Gastrocnemius medialis (tissue), 4 donors: ENCODE data around the gene CLCN6. TPM values are rescaled to one million over a fixed set of nuclear protein-coding genes. Genes with fewer than 3 reads are reported as not detected.

ENCODE experiments used
- ATAC-seq, 2 donors: fragments of 150-250 bp; one replicate each; pipeline ENCODE4 v1.9.1; 2016
- DNase-seq, 2 donors: peaks; one replicate each; pipeline ENCODE4 v3.0.0-alpha.2; 2019
- H3K27ac ChIP-seq, 4 donors: fragments of 200-600 bp; sonication (generic); 1 replicate in 1 of 4; 2 replicates in 3 of 4; pipeline ENCODE4 v1.5.1; 2016 to 2018; ENCODE audit warnings: mild to moderate bottlenecking in 2 of 4, moderate library complexity in 1 of 4
- H3K27me3 ChIP-seq, 3 donors: fragments of 200-600 bp; sonication (generic) in 2 of 3; 1 replicate in 1 of 3; 2 replicates in 2 of 3; pipeline versions ENCODE4 v1.5.1 to v1.6.0; 2016 to 2019; ENCODE audit warnings: mild to moderate bottlenecking in 1 of 3, moderate library complexity in 1 of 3
- H3K36me3 ChIP-seq, 2 donors: fragments of 200-600 bp; sonication (generic) in 1 of 2; one replicate each; pipeline ENCODE4 v1.5.1; 2017 to 2018
- H3K4me1 ChIP-seq, 2 donors: fragments of 200-600 bp; sonication (generic) in 1 of 2; one replicate each; pipeline ENCODE4 v1.5.1; 2016 to 2017; ENCODE audit warnings: mild to moderate bottlenecking in 2 of 2
- H3K4me3 ChIP-seq, 4 donors: fragments of 200-600 bp; sonication (generic) in 3 of 4; 1 replicate in 1 of 4; 2 replicates in 3 of 4; pipeline ENCODE4 v1.5.1; 2016 to 2019; ENCODE audit warnings: mild to moderate bottlenecking in 2 of 4
- H3K9me3 ChIP-seq, 3 donors: fragments of 200-600 bp; sonication (generic) in 2 of 3; 1 replicate in 1 of 3; 2 replicates in 2 of 3; pipeline ENCODE4 v1.5.1; 2016 to 2019
- POLR2A ChIP-seq, 2 donors: fragments of 450-650 bp; IDR thresholded peaks; one replicate each; pipeline ENCODE4 v1.6.1; 2017; ENCODE audit warnings: antibody characterized with exemption in 2 of 2, mild to moderate bottlenecking in 2 of 2, moderate library complexity in 2 of 2
- in situ Hi-C, 4 donors: fragments of 200-750 bp; cut with MboI; loops; one replicate each; pipeline versions ENCODE4 v1.15.0 to v1.8.0; 2017; ENCODE audit warnings: low sequenced_read_pairs in 4 of 4
- intact Hi-C: fragments of 100-400 bp; cut with DNase I; formaldehyde crosslinking; loops from one replicate; pipeline ENCODE4 v1.15.1; 2023; ENCODE audit warnings: low total_unique reads
- total RNA-seq, 4 donors: library from RNA; depleted of rRNA; stranded (reverse); fragments of >200 nt; gene quantifications; one replicate each; pipeline versions ENCODE4 v1.1.0 to v1.2.3, GENCODE V29; 2016
- TF ChIP-seq, protein P1 (sequence below), 5 experiments: fragments of 450-650 bp in 3 of 5; fragments of 200-600 bp in 2 of 5; sonication (generic) in 2 of 5; IDR thresholded peaks in 4 of 5; conservative IDR thresholded peaks in 1 of 5; 1 replicate in 4 of 5; 2 replicates in 1 of 5; pipeline ENCODE4 v1.5.1; 2016 to 2019; ENCODE audit warnings: antibody characterized with exemption in 5 of 5, mild to moderate bottlenecking in 3 of 5, moderate library complexity in 3 of 5

Gene CLCN6
- total RNA-seq, 4 donors from 2014 or later: 7.1 to 11.9 (median 9.5) TPM

DNA sequence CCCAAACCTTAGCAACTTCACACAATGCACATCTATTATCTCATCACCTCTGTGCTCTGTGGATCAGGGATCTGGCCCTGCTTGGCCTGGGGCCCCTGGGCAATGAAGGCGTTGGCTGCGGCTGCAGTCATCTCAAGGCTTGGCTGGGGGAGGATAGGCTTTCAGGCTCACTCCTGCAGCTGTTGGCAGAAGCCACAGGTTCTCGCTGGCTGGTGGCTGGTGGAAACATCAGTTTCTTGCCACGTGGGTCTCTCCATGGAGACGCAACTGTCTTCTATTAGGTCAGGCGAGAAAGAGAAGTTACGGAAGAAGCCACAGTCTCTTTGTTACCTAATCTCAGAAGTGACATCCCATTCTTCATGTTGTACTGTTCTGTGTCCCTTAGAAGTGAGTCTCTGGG lies 45.2 kb downstream of the CLCN6 start:
- H3K27ac ChIP-seq: no peak overlapping the region
- TF ChIP-seq, protein P1, sequence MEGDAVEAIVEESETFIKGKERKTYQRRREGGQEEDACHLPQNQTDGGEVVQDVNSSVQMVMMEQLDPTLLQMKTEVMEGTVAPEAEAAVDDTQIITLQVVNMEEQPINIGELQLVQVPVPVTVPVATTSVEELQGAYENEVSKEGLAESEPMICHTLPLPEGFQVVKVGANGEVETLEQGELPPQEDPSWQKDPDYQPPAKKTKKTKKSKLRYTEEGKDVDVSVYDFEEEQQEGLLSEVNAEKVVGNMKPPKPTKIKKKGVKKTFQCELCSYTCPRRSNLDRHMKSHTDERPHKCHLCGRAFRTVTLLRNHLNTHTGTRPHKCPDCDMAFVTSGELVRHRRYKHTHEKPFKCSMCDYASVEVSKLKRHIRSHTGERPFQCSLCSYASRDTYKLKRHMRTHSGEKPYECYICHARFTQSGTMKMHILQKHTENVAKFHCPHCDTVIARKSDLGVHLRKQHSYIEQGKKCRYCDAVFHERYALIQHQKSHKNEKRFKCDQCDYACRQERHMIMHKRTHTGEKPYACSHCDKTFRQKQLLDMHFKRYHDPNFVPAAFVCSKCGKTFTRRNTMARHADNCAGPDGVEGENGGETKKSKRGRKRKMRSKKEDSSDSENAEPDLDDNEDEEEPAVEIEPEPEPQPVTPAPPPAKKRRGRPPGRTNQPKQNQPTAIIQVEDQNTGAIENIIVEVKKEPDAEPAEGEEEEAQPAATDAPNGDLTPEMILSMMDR (IDR thresholded peaks at IDR 0.05 in 4 of 5, conservative IDR thresholded peaks at IDR 0.05 in 1 of 5): no peak
- no peak for TF ChIP-seq POLR2A (IDR thresholded peaks at IDR 0.05)
- H3K4me3 ChIP-seq: no peak overlapping the region
- peaks cover 0 to 7% of the 10 kb centered on the region in 2 donors for H3K36me3 ChIP-seq
- DNase-seq: no peak
- intact Hi-C loops: no loop called here
- peak in 1 of 2 donors; percentile 33 for ATAC-seq
- in situ Hi-C loops: no loop called here
- H3K9me3 ChIP-seq: no peaks in the 10 kb centered on the region
- H3K27me3 ChIP-seq: peaks cover 0 to 13% (median 0%) of the 10 kb centered on the region in 3 donors
- no peaks in the 10 kb centered on the region for H3K4me1 ChIP-seq

DNA sequence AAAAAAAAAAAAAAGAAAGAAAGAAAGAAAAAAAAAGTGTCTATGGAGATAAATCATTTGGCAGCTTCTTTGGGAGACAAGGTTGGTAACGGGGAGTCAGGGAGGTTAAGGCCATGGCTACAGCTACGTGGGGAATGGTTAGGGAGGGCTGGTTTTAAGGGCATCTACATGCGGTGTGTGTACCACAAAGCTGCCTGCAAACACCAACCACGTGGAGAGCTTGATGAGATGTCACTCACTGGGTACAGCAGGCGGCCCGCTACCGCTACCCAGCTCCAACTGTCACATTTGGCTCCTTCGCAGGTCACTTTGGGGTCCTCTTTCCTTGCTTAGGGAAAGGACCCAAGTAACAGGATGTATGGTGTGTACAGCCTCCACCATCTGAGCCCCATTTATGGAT lies 48.5 kb downstream of the CLCN6 start:
- TF ChIP-seq, protein P1 (IDR thresholded peaks at IDR 0.05 in 4 of 5, conservative IDR thresholded peaks at IDR 0.05 in 1 of 5): no peak
- TF ChIP-seq POLR2A (IDR thresholded peaks at IDR 0.05): no peak
- Histone ChIP-seq H3K4me3 (no peak overlapping the region), H3K27me3 (peaks cover 25 to 33% (median 26%) of the 10 kb centered on the region in 3 donors), H3K4me1 (no peaks in the 10 kb centered on the region), H3K36me3 (no peaks in the 10 kb centered on the region), H3K27ac (no peak overlapping the region), H3K9me3 (no peaks in the 10 kb centered on the region)
- intact Hi-C loops: no loop called here
- DNase-seq (no peak), ATAC-seq (no peak)
- in situ Hi-C loops: no loop called here

DNA sequence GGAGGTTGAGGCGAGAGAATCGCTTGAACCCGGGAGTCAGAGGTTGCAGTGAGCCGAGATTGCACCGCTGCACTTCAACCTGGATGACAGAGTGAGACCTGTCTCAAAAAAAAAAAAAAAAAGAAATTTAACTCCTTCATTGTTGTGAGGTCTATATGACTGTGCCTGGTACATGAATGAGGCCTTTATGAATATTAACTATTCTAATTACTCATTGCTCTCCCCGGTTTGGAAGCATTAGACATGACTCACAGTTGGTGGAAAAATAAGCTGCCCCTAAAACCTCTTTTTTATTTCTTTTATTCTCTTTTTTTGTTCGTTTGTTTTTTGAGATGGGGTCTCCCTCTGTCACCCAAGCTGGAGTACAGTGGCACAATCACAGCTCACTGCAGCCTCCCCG lies 49.4 kb downstream of the CLCN6 start:
- no peak for DNase-seq
- ATAC-seq: no peak
- Histone ChIP-seq H3K4me1 (no peaks in the 10 kb centered on the region), H3K27me3 (peaks cover 32 to 34% (median 34%) of the 10 kb centered on the region in 3 donors), H3K36me3 (no peaks in the 10 kb centered on the region), H3K27ac (no peak overlapping the region), H3K4me3 (no peak overlapping the region), H3K9me3 (no peaks in the 10 kb centered on the region)
- intact Hi-C loops (no loop called here), in situ Hi-C loops (no loop called here)
- TF ChIP-seq POLR2A (IDR thresholded peaks at IDR 0.05): no peak
- TF ChIP-seq, protein P1 (IDR thresholded peaks at IDR 0.05 in 4 of 5, conservative IDR thresholded peaks at IDR 0.05 in 1 of 5): no peak

DNA sequence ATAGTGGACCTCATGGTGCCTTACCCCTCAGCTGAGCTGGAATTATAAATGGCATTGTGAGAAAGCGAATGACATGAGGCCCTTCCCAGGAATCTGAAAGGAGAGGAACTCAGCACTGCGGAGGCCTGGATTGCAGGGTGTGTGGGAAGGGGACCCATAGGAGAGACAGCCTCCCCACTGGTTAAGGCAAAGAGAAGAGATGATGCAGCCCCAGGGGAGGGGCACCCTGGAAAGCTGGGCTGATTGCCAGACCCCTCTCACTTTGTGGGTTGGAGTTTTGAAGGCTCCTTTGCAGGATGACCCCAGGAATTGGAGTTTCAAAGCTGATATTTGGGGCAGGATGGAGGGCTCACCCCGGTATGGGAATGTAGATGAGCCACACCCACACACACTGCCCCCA lies 50.7 kb downstream of the CLCN6 start:
- intact Hi-C loops (no loop called here), in situ Hi-C loops (no loop called here)
- no peak for TF ChIP-seq POLR2A (IDR thresholded peaks at IDR 0.05)
- TF ChIP-seq, protein P1 (IDR thresholded peaks at IDR 0.05 in 4 of 5, conservative IDR thresholded peaks at IDR 0.05 in 1 of 5): no peak
- no peak for DNase-seq
- no peak for ATAC-seq
- no peaks in the 10 kb centered on the region for H3K36me3 ChIP-seq
- peaks cover 32 to 43% (median 36%) of the 10 kb centered on the region in 3 donors for H3K27me3 ChIP-seq
- no peak overlapping the region for H3K27ac ChIP-seq
- H3K4me1 ChIP-seq: no peaks in the 10 kb centered on the region
- H3K9me3 ChIP-seq: no peaks in the 10 kb centered on the region
- H3K4me3 ChIP-seq: no peak overlapping the region
